Measurements from ENCODE around the gene SH3BGR.

DNA sequence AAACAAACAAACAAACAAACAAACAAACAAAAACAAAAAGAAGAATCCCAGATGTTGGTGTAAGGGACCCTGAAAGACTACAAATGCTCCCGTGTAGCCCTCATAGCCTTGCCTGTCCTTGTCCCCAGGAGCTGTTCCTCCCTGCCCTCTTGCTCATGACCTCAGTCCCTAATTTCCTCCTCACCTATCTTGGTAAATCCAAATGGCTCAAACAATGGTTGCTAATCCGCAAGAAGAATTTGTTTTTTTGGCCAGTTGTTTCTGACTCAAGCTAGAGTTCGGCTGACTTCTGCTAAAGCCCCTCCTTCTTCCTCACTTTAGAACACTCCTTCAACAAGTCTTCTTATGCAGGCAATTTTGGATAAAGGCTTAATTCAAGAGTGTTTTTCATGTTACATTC is 21.8 kb upstream of the SH3BGR start:
- TF ChIP-seq, protein P1, sequence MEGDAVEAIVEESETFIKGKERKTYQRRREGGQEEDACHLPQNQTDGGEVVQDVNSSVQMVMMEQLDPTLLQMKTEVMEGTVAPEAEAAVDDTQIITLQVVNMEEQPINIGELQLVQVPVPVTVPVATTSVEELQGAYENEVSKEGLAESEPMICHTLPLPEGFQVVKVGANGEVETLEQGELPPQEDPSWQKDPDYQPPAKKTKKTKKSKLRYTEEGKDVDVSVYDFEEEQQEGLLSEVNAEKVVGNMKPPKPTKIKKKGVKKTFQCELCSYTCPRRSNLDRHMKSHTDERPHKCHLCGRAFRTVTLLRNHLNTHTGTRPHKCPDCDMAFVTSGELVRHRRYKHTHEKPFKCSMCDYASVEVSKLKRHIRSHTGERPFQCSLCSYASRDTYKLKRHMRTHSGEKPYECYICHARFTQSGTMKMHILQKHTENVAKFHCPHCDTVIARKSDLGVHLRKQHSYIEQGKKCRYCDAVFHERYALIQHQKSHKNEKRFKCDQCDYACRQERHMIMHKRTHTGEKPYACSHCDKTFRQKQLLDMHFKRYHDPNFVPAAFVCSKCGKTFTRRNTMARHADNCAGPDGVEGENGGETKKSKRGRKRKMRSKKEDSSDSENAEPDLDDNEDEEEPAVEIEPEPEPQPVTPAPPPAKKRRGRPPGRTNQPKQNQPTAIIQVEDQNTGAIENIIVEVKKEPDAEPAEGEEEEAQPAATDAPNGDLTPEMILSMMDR (IDR thresholded peaks at IDR 0.05), result no peak
- TF ChIP-seq ZFX (IDR thresholded peaks at IDR 0.05; ENCODE audit: borderline replicate concordance), result no peak

Data from 22Rv1 (cell line).